HG03460 (cell line): ENCODE data around the gene ROR2.
"Not testable (repeated sequence)": the region's sequence is repeated elsewhere in the genome, so short reads cannot be mapped to it uniquely, and the experiment has no call there.

Experiments
- ATAC-seq: cut with Tn5 transposase; IDR thresholded peaks from one replicate; pipeline ENCODE4 v1.9.1; 2021; ENCODE audit not compliant: unreplicated experiment

Gene ROR2

GRCh38 chr9:91541734-91542133 lies 408.3 kb downstream of the ROR2 start:
- ATAC-seq = no peak

GRCh38 chr9:91540506-91540905 lies 409.5 kb downstream of the ROR2 start:
- not testable (repeated sequence) for ATAC-seq

- no peak for ATAC-seq
Measured at GRCh38 chr9:91536211-91536691, 413.8 kb downstream of the ROR2 start.

- ATAC-seq = no peak
Measured at GRCh38 chr9:91534374-91534773, 415.7 kb downstream of the ROR2 start.

- ATAC-seq = no peak
Measured at GRCh38 chr9:91533382-91533781, 416.6 kb downstream of the ROR2 start.

- ATAC-seq = no peak
Measured at GRCh38 chr9:91532325-91532724, 417.7 kb downstream of the ROR2 start.

- no peak for ATAC-seq
Measured at GRCh38 chr9:91530829-91531228, 419.2 kb downstream of the ROR2 start.

- ATAC-seq = no peak
Measured at GRCh38 chr9:91522481-91522880, 427.5 kb downstream of the ROR2 start.

GRCh38 chr9:91519520-91520277 lies 430.3 kb downstream of the ROR2 start:
- ATAC-seq = no peak

GRCh38 chr9:91518462-91518861 lies 431.6 kb downstream of the ROR2 start:
- ATAC-seq = no peak

- ATAC-seq = no peak
Measured at GRCh38 chr9:91517801-91518200, 432.2 kb downstream of the ROR2 start.

- not testable (repeated sequence) for ATAC-seq
Measured at GRCh38 chr9:91517332-91517731, 432.7 kb downstream of the ROR2 start.

- ATAC-seq = no peak
Measured at GRCh38 chr9:91516777-91517176, 433.3 kb downstream of the ROR2 start.

- ATAC-seq = no peak
Measured at GRCh38 chr9:91516081-91516480, 433.9 kb downstream of the ROR2 start.

GRCh38 chr9:91515074-91515687 lies 434.8 kb downstream of the ROR2 start:
- ATAC-seq = no peak
